Liver (tissue), 9 donors: ENCODE data around the gene TMTC4. TPM values are rescaled to one million over a fixed set of nuclear protein-coding genes. Genes with fewer than 3 reads are reported as not detected.
"Not testable (repeated sequence)": the region's sequence is repeated elsewhere in the genome, so short reads cannot be mapped to it uniquely, and the experiment has no call there.

Experiments
- DNase-seq: peaks from one replicate; pipeline ENCODE4 v3.0.0-alpha.2; 2017; ENCODE audit warnings: low spot score
- H3K27ac ChIP-seq, 2 donors: one replicate each; pipeline ENCODE4 v1.7.0; 2013; ENCODE audit warnings: inconsistent platforms in 2 of 2, low read length in 2 of 2, control low read depth in 1 of 2, low read depth in 1 of 2, mild to moderate bottlenecking in 1 of 2
- H3K27me3 ChIP-seq, 4 donors: one replicate each; pipeline versions ENCODE4 v1.6.1 to v1.7.0; 2013; ENCODE audit warnings: low read length in 3 of 4, inconsistent platforms in 1 of 4, mild to moderate bottlenecking in 1 of 4, moderate library complexity in 1 of 4; ENCODE audit not compliant: control insufficient read depth in 4 of 4, insufficient read depth in 4 of 4
- H3K36me3 ChIP-seq, 4 donors: one replicate each; pipeline versions ENCODE4 v1.6.1 to v1.7.0; 2013; ENCODE audit warnings: low read length in 3 of 4, mild to moderate bottlenecking in 3 of 4, low read depth in 1 of 4, moderate library complexity in 1 of 4; ENCODE audit not compliant: control insufficient read depth in 4 of 4, insufficient read depth in 3 of 4
- H3K4me1 ChIP-seq, 4 donors: one replicate each; pipeline versions ENCODE4 v1.6.1 to v1.7.0; 2013; ENCODE audit warnings: low read length in 3 of 4, mild to moderate bottlenecking in 3 of 4, moderate library complexity in 1 of 4; ENCODE audit not compliant: control insufficient read depth in 4 of 4, insufficient read depth in 4 of 4
- H3K4me3 ChIP-seq, 3 donors: one replicate each; pipeline versions ENCODE4 v1.6.1 to v1.7.0; 2013; ENCODE audit warnings: low read length in 3 of 3, control low read depth in 1 of 3, low read depth in 1 of 3, mild to moderate bottlenecking in 1 of 3
- H3K9ac ChIP-seq, 2 donors: one replicate each; pipeline ENCODE4 v1.7.0; 2013; ENCODE audit warnings: low read length in 2 of 2, mild to moderate bottlenecking in 2 of 2, moderate library complexity in 2 of 2, control low read depth in 1 of 2, low read depth in 1 of 2
- H3K9me3 ChIP-seq, 4 donors: one replicate each; pipeline versions ENCODE4 v1.6.1 to v1.7.0; 2013; ENCODE audit warnings: low read length in 3 of 4; ENCODE audit not compliant: control insufficient read depth in 4 of 4
- GABPA ChIP-seq, 2 donors: IDR thresholded peaks in 1 of 2; conservative IDR thresholded peaks in 1 of 2; 2 replicates each; pipeline ENCODE4 v1.6.1; 2016; ENCODE audit warnings: antibody characterized with exemption in 2 of 2, mild to moderate bottlenecking in 1 of 2, moderate library complexity in 1 of 2
- HNF4G ChIP-seq: IDR thresholded peaks from 2 replicates; pipeline ENCODE4 v1.6.1; 2016; ENCODE audit warnings: antibody characterized with exemption
- RAD21 ChIP-seq, 2 donors: IDR thresholded peaks; 2 replicates each; pipeline ENCODE4 v1.6.1; 2016; ENCODE audit warnings: antibody characterized with exemption in 2 of 2, mild to moderate bottlenecking in 2 of 2
- TAF1 ChIP-seq: conservative IDR thresholded peaks from 2 replicates; pipeline ENCODE4 v1.6.1; 2016; ENCODE audit warnings: antibody characterized with exemption, mild to moderate bottlenecking
- WGBS: extraction: QIAGEN DNeasy Blood & Tissue Kit; methylation state at CpG from one replicate; pipeline ENCODE4 v1.1.7; 2013; 5-methylcytosine and 5-hydroxymethylcytosine counted together
- polyA plus RNA-seq, 2 donors: library from polyadenylated mRNA; stranded (reverse) in 1 of 2; unstranded in 1 of 2; fragments of 200-250 nt in 1 of 2; fragments of >200 nt in 1 of 2; fragmentation: Nextera tagmentation in 1 of 2; extraction: Ambion mirVana in 1 of 2; gene quantifications; one replicate each; pipeline versions ENCODE4 v1.2.1 to v1.2.3, GENCODE V29; 2013 to 2015
- total RNA-seq, 2 donors: library from RNA; depleted of rRNA; stranded (reverse); fragments of >200 nt; gene quantifications; one replicate each; pipeline ENCODE4 v1.2.3, GENCODE V29; 2014
- TF ChIP-seq, protein P1 (sequence below): IDR thresholded peaks from 2 replicates; pipeline ENCODE4 v1.6.1; 2016; ENCODE audit warnings: antibody characterized with exemption
- TF ChIP-seq, protein P2 (sequence below): fragments of 150-350 bp; IDR thresholded peaks from 2 replicates; pipeline ENCODE4 v1.5.1; 2017; ENCODE audit warnings: improper control_type of control experiment, low read depth, low read length; ENCODE audit not compliant: missing input control
- TF ChIP-seq, protein P3 (sequence below): IDR thresholded peaks from 2 replicates; pipeline ENCODE4 v1.6.1; 2016; ENCODE audit warnings: antibody characterized with exemption, mild to moderate bottlenecking
- donor health status: healthy.
- donor health status: healthy.
- donor health status: healthy.
- donor health status: healthy.
- donor health status: healthy.

Gene TMTC4
- total and polyA plus RNA-seq, 4 donors: 7.3 to 26.4 (median 12.3) TPM

DNA sequence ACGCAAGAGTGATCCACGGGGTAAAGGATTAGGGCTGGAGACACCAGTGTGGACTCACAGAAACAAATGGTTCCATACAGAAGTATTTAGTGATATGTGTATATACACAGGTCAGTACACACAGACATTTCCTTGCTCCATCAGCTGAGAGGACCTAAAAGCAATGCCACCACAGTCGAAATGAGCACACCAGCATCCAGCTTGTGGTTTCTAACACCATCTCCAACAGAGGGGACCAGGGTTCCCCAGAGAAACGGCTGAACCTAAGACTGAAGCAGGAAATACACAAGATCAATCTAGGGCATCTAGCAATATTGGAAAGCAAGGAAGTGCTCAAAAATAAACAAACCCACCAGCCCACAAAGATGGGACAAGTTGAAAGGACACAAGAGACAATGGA, 93.6 kb downstream of the TMTC4 start:
- H3K9me3 ChIP-seq: no peaks in the 10 kb centered on the region
- no peak overlapping the region for H3K27ac ChIP-seq
- H3K27me3 ChIP-seq: no peaks in the 10 kb centered on the region
- TF ChIP-seq GABPA (IDR thresholded peaks at IDR 0.05 in 1 of 2, conservative IDR thresholded peaks at IDR 0.05 in 1 of 2): no peak
- H3K36me3 ChIP-seq: peaks cover 0 to 9% (median 5%) of the 10 kb centered on the region in 4 donors
- DNase-seq: no peak
- H3K4me1 ChIP-seq: no peaks in the 10 kb centered on the region
- H3K4me3 ChIP-seq: no peak overlapping the region
- H3K9ac ChIP-seq: no peak overlapping the region
- WGBS: 94% methylated on average over 4 of the region's 4 CpGs

DNA sequence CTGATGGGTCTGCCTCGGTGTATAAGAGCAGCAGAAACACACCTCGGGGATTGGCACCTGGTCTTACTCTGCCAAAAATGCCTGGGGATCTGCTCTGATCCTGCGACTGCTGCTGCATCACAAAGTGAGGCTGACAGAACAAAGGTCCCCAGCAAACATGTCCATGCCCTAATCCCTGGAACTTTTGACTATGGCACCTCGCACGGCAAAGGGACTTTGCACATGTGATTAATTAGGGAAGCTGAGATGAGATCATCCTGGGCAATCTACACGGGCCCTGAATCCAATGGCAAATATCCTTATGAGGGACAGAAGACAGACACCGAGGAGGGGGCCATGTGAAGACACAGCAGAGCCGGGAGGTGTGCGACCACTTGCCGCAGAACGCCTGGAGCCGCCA, 94.5 kb downstream of the TMTC4 start:
- H3K9me3 ChIP-seq: no peaks in the 10 kb centered on the region

DNA sequence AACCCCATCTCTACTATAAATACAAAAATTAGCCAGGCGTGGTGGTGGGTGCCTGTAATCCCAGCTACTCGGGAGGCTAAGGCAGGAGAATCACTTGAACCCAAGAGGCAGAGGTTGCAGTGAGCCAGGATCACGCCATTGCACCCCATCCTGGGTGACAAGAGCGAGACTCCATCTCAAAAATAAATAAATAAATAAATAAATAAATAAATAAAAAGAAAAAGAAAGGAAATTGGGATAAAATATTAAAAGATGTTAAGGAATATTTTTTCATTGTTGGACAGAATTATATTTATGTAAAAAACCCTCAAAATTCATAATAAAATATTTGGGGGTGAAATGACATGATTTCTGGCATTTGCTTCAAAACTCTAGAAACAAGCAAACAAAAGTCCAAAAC, 97.4 kb downstream of the TMTC4 start:
- H3K9ac ChIP-seq, H3K36me3 ChIP-seq, H3K9me3 ChIP-seq, H3K27ac ChIP-seq, H3K4me1 ChIP-seq, DNase-seq, H3K27me3 ChIP-seq, H3K4me3 ChIP-seq: not testable (repeated sequence)
- WGBS: 97% methylated on average over 4 of the region's 4 CpGs

More for the DNA sequence above, 94.5 kb downstream of the TMTC4 start:
- DNase-seq: no peak
- TF ChIP-seq RAD21 (IDR thresholded peaks at IDR 0.05) (no peak), HNF4G (no peak), TAF1 (no peak)
- TF ChIP-seq, protein P1, sequence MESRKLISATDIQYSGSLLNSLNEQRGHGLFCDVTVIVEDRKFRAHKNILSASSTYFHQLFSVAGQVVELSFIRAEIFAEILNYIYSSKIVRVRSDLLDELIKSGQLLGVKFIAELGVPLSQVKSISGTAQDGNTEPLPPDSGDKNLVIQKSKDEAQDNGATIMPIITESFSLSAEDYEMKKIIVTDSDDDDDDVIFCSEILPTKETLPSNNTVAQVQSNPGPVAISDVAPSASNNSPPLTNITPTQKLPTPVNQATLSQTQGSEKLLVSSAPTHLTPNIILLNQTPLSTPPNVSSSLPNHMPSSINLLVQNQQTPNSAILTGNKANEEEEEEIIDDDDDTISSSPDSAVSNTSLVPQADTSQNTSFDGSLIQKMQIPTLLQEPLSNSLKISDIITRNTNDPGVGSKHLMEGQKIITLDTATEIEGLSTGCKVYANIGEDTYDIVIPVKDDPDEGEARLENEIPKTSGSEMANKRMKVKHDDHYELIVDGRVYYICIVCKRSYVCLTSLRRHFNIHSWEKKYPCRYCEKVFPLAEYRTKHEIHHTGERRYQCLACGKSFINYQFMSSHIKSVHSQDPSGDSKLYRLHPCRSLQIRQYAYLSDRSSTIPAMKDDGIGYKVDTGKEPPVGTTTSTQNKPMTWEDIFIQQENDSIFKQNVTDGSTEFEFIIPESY: no peak
- TF ChIP-seq, protein P2, sequence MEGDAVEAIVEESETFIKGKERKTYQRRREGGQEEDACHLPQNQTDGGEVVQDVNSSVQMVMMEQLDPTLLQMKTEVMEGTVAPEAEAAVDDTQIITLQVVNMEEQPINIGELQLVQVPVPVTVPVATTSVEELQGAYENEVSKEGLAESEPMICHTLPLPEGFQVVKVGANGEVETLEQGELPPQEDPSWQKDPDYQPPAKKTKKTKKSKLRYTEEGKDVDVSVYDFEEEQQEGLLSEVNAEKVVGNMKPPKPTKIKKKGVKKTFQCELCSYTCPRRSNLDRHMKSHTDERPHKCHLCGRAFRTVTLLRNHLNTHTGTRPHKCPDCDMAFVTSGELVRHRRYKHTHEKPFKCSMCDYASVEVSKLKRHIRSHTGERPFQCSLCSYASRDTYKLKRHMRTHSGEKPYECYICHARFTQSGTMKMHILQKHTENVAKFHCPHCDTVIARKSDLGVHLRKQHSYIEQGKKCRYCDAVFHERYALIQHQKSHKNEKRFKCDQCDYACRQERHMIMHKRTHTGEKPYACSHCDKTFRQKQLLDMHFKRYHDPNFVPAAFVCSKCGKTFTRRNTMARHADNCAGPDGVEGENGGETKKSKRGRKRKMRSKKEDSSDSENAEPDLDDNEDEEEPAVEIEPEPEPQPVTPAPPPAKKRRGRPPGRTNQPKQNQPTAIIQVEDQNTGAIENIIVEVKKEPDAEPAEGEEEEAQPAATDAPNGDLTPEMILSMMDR: no peak
- TF ChIP-seq, protein P3, sequence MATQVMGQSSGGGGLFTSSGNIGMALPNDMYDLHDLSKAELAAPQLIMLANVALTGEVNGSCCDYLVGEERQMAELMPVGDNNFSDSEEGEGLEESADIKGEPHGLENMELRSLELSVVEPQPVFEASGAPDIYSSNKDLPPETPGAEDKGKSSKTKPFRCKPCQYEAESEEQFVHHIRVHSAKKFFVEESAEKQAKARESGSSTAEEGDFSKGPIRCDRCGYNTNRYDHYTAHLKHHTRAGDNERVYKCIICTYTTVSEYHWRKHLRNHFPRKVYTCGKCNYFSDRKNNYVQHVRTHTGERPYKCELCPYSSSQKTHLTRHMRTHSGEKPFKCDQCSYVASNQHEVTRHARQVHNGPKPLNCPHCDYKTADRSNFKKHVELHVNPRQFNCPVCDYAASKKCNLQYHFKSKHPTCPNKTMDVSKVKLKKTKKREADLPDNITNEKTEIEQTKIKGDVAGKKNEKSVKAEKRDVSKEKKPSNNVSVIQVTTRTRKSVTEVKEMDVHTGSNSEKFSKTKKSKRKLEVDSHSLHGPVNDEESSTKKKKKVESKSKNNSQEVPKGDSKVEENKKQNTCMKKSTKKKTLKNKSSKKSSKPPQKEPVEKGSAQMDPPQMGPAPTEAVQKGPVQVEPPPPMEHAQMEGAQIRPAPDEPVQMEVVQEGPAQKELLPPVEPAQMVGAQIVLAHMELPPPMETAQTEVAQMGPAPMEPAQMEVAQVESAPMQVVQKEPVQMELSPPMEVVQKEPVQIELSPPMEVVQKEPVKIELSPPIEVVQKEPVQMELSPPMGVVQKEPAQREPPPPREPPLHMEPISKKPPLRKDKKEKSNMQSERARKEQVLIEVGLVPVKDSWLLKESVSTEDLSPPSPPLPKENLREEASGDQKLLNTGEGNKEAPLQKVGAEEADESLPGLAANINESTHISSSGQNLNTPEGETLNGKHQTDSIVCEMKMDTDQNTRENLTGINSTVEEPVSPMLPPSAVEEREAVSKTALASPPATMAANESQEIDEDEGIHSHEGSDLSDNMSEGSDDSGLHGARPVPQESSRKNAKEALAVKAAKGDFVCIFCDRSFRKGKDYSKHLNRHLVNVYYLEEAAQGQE: no peak
- Histone ChIP-seq H3K4me3 (no peak overlapping the region), H3K9ac (no peak overlapping the region), H3K27ac (no peak overlapping the region), H3K36me3 (peaks cover 0 to 9% (median 5%) of the 10 kb centered on the region in 4 donors), H3K4me1 (no peaks in the 10 kb centered on the region), H3K27me3 (no peaks in the 10 kb centered on the region)
- WGBS: 97% methylated on average over 12 of the region's 12 CpGs
